Sigmoid colon (tissue), 4 donors: ENCODE measurements around the gene TFR2.

Experiments used
- EP300 ChIP-seq, 4 donors: sonication (generic); formaldehyde crosslinking; IDR thresholded peaks; one replicate each; pipeline ENCODE4 v1.6.1; 2017; ENCODE audit warnings: antibody characterized with exemption in 4 of 4
- POLR2A ChIP-seq, 2 donors: fragments of 450-650 bp; IDR thresholded peaks; one replicate each; pipeline ENCODE4 v1.6.1; 2016; ENCODE audit warnings: antibody characterized with exemption in 2 of 2, mild to moderate bottlenecking in 2 of 2, moderate library complexity in 2 of 2
- POLR2AphosphoS5 ChIP-seq, 4 donors: sonication (generic); formaldehyde crosslinking; IDR thresholded peaks; one replicate each; pipeline ENCODE4 v1.6.1; 2017; ENCODE audit warnings: antibody characterized with exemption in 4 of 4
- TF ChIP-seq, protein P1 (sequence below), 4 experiments: fragments of 450-650 bp in 3 of 4; fragments of 200-600 bp in 1 of 4; IDR thresholded peaks; one replicate each; pipeline ENCODE4 v1.5.1; 2016 to 2019; ENCODE audit warnings: antibody characterized with exemption in 4 of 4, mild to moderate bottlenecking in 3 of 4, moderate library complexity in 2 of 4

DNA sequence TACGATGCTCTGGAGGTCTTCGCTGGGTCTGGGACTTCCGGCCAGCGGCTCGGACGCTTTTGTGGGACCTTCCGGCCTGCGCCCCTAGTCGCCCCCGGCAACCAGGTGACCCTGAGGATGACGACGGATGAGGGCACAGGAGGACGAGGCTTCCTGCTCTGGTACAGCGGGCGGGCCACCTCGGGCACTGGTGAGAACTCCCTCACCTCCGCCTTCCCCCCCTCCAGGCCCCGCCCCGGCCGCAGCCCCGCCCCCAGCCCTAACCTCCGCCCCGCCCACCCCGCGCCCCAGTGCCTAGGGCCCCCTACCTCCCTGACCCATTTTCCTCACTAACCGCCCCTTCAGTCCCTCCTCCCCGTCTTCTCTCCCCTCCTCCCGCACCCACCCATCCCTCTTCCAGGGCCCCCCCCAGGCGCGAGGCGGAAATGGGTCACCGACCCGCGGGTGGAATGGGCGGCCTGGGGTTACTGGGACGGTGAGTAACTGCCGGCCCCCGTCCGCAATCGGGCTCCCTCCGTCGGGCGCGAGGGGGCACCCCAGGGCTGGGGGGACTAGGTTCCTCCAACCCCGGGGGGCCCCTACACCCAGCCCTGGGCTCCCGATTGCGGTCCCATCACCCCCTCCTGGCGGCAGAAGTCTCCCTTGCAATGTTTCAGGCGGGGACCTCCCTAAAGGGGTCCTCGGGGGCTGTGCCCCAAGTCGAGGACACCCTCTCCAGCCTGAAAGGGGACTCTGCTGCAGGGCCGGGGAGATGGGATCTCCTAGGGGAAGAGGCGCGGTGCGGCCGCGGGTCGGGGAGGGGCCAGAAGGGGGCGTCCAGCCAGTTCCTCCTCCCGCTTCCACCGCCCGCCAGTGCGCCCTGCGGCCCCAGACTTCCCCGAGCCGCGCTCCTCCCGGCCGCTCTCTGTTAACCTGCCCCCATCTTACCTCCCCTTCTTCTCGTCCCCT is 37.0 kb downstream of the TFR2 start:
- TF ChIP-seq, protein P1, sequence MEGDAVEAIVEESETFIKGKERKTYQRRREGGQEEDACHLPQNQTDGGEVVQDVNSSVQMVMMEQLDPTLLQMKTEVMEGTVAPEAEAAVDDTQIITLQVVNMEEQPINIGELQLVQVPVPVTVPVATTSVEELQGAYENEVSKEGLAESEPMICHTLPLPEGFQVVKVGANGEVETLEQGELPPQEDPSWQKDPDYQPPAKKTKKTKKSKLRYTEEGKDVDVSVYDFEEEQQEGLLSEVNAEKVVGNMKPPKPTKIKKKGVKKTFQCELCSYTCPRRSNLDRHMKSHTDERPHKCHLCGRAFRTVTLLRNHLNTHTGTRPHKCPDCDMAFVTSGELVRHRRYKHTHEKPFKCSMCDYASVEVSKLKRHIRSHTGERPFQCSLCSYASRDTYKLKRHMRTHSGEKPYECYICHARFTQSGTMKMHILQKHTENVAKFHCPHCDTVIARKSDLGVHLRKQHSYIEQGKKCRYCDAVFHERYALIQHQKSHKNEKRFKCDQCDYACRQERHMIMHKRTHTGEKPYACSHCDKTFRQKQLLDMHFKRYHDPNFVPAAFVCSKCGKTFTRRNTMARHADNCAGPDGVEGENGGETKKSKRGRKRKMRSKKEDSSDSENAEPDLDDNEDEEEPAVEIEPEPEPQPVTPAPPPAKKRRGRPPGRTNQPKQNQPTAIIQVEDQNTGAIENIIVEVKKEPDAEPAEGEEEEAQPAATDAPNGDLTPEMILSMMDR (IDR thresholded peaks at IDR 0.05), result peak in 3 of 4 experiments; percentile 24 to 45 (median 43)
- TF ChIP-seq POLR2AphosphoS5 (IDR thresholded peaks at IDR 0.05) (peak; percentile 73 to 85 (median 82)), POLR2A (IDR thresholded peaks at IDR 0.05) (peak in 1 of 2 donors; percentile 26), EP300 (IDR thresholded peaks at IDR 0.05) (no peak)
